HG02642 (cell line): ENCODE results near the gene GGTLC3.
"Not testable (repeated sequence)": the region's sequence is repeated elsewhere in the genome, so short reads cannot be mapped to it uniquely, and the experiment has no call there.

Source experiments
- ATAC-seq: cut with Tn5 transposase; IDR thresholded peaks from one replicate; pipeline ENCODE4 v1.9.1; 2021; ENCODE audit warnings: mild to moderate bottlenecking; ENCODE audit not compliant: unreplicated experiment, poor library complexity

The GGTLC3 gene

DNA sequence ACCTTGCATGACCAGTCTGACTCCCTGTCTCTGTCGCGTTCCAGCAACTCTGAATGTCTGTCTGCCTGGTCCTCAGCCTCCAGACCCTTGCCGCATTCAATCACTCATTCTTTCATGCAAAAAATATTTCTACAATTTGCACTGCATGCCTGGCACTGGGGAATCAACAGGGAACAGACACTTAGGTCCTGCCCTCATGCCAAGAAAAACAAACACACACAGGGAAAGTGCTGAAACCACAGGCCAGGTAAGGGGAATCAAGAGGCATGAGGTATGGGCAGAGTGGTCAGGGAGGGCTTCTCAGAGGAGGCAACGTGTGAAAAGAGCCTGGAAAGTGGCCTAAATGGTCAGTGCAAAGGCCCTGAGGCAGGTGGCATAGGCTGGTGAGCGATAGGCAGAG lies at the start of gene GGTLC3:
TSS of gene GGTLC3 (minus strand) at position 101 of the 400 bp plus-strand sequence. CDS start 264 bp downstream, outside the sequence.
- not testable (repeated sequence) for ATAC-seq

DNA sequence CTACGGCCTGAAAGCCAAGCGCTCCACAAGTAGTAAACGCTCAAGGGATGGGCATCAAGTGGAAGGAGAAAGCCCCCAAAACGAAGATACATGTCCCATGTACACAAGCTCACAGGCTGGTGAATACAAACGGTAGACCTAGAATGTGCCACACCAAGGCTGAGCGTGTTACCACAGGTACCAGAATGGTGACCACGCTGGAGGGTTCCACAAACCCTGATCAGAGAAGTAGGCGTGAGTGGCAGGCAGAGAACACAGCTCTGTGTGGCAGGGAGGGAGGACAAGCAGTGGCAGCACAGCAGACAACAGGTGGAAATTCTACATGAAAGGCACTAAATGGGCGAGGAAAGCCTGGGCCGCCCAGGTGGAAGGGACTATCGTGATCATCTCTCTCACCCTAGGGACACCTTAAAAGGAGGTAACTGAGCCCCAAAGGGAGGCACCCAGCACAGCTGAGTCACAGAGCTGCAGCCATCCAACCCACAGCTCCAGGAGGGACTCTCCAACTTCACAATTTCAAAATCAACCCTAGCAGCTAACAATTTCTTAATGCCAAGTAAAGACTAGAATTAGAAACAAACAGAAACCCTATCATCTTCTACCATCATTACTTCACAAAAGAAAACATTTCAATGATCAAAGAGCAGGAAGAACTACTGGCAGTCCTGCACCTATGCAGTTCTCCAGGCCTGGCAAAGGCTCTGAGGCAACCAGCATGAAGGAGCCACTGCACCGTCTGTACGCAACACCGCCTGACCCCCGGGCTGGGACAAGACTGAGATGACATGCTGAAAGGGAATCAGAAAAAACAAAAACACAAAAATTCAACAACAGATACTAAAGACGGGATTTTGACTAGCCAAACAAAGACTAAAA lies 42.4 kb upstream of the GGTLC3 start:
- not testable (repeated sequence) for ATAC-seq

DNA sequence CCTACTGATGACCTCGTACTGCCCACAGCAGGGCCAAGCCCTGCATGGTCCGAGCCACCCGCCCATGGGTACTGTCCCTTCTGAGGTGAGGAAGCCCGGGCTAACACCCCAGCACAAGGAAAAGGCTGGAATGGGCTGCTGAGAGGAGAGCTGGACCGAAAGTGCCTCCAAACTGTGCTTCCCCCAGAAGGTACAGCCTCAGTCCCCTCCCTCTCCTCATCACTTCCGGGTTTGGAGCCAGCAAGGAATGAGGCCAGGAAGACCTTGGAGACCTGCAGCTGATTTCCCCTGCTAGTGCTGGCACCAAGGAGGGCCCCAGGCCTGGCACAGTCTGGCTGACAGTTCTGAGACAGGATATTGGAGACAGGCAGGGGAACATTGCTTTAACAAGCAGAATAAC lies 41.0 kb upstream of the GGTLC3 start:
- ATAC-seq: not testable (repeated sequence)

DNA sequence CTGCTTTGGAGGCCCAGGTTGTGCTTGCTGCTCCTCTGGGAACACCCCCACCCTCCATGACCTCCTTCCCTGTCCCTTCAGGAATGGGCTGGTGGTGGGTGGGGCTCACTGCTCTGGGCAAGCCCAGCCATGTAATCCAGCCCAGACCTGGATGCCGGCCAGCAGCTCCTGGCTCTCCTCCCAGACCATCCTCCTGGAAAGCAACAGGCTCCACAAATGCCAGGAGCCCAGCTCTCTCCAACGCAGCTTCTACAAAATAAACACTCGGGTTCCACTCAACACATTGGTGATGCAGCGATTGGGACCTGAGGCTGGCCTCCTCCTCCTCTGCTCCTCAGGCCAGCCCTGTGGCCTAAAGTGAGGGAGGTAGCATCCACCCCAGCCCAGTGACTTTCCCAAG lies 40.6 kb upstream of the GGTLC3 start:
- not testable (repeated sequence) for ATAC-seq

DNA sequence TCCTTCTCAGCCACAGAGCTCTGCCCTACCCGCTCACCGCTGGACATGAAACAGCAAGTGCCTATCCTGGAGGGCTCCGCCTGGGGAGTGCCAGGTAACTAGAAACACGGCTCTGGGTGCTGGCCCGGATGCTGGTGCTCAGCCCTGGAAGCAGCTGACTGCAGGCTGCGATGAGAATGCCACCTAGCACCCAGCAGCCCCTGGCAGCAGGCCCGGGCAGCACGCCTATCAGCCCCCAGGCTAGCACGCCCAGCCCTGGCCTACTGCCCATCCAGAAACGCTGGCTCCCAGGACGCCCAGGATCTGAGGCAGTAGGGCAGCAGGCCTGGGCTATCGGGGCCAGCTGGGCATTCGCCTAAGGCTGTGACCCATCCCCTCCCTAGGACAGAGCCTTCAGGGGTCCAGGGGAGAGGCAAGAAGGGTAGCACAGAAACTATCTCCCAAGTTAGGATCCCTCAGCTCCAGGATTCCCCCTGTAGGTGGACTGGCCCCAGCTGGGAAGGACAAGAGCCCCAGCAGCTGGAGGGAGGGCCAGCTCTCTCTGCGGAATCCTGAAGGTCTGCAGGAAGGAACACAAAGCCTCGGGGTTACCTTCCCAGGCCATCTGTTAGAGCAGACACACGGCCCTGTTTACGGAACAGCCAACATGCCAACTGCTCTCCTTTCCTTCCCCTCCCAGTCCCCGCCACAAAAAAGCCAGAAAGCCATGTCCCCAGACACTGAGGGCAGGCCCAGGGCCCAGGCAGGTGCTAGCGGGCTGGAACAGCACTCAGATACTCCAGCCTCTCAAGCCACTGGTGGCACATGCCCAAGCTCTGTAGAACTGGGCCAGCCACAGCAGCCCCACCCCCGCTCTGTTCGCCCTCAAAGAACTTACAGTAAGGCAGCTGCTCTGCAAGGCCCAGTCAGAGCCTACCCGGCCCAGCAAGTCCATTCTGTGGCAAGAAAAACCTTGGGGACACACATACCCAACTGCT lies 36.6 kb upstream of the GGTLC3 start:
- ATAC-seq: not testable (repeated sequence)

DNA sequence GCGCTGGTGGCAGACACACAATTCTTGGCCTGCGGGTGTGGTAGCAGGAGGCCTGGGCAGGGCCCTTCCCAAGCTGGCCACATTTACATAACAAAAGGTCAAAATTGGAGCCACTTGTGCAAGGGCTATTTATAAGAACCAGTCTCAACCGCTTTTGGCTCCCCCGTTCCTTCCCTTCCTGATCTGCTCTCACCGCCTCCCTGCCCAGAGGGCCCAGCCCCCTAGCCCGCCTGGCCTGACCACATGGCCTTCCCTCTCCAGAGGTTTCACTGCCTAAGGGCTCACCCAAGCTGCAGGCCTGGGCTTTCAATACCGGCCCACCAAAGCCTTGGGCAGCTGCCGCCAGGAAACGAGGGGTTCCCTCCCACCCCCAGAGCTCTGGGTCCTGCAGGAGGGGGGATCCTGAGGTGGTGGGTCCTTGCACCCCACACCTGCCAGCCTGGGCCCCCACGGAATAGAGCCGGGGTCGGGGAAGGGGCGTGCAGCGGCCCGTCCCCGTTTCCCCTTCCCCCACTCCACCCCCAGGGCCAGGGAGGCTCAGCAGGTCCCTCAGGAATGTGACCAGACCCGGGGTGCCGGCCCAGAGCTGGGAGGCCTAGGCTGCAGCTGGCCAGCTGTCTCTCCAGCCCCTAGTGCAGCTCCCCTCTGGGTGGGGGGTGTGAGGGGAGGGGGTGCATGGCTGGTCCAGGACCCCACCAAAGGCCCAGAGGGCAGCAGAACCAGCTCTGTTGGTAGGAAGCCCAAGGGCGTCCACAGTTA lies 35.1 kb upstream of the GGTLC3 start:
- ATAC-seq: not testable (repeated sequence)

DNA sequence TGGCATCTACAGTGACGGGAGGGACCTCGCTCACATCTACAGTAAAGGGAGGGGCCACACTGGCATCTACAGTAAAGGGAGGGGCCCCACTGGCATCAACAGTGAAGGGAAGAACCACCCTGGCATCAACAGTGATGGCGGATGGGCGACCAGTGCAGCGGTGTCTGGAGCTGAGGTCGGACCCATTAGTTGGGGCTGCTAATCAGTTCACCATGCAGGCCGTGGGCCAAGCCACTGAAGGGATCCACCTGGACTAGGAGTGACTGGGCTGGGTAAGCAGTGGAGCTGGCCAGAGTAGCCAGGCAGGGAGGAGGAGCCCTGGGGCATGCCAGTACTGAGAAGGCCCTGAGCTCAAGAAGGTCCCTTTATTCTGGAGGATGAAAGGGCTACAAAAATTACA lies 33.1 kb upstream of the GGTLC3 start:
- ATAC-seq: not testable (repeated sequence)

DNA sequence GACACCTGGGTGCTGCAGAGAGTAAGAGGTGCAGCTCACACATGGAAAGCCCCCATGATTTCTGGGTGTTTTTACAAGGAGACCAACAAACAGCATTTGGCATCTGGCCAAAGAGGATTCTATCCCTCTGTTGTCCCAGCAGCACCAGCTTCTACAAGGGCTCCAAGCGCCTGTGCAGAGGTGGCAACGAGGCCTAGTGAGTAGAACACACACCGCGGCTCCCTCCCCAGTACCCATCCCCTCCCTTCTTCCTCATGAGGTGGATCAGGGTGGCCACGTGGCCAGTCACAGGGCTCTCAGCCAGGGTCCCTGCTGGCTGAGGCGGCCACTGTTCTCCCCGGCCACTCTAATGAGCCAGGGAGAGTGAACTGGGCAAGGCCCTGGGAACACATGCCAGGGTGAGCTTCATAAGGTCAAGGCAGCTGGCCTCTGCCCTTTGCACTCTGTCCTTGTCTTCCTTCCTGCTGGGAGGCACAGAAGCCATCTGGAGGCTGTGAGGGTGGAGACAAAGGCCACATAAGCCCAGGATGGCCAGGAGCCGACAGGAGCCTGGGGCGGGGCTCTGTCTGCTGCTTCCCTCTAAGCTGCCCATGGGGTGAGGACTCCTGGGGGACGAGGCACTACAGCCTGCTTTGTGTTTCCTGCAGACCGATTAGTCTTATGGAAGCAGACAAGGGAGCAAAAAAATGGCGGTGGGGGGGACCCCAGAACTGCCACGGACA lies 31.7 kb upstream of the GGTLC3 start:
- ATAC-seq: not testable (repeated sequence)

DNA sequence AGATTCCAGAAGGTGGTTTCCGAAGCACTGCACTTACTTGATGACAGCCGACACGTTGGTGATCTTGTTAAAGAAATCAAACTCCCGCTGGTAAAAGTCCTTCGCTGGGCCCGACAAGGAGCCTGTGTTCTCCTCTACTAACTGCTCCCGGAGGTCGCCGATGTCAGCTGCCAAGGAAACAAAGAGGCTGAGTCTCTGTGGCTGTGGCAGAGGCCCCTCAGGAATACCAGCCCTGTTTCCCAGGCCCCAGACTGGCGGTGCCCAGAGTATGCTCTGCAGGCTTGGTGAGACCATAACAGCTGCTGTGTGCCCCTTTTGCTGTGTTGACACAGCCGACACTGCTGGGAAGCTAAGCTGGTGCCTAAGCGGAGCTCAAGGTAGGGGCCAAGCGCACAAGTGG lies 26.7 kb upstream of the GGTLC3 start:
- ATAC-seq: not testable (repeated sequence)

DNA sequence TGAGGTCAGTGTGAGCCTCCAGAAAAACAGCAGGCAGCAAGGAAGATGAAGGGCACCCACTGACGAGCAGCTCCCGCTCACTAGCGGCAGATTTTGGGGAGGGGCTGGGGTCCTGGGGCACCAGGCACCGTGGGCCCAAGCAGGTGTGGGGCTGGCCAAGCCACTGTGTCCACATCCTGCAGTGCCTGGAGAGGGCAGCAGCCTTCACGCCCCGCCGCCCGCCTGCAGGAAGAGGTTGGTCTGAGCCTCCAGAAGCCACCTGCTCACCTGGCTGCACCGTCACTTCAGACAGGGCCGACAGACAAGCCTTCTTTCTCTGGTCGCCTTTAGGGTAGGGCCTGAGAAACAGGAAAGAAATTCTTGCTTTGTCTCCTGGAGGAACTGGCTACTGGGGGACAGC lies 25.4 kb upstream of the GGTLC3 start:
- ATAC-seq: not testable (repeated sequence)

DNA sequence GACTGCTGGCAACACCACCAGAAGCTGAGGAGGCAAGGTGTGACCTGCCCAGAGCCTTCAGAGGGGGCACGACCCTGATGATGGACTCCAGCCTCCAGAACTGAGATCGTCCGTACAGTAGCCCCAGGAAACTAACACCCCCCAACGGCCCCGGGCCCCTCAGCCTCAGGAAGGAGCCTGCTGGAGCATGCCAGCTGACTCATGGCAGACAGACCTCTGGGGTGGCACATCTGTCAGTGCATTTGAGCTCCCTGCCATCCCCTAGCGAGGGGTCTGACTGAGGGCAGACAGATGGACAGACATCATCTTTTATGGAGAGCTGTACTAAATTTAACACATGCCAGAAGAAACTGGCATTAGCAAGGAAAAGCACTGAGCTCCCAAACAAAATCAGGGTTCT lies 22.0 kb upstream of the GGTLC3 start:
- not testable (repeated sequence) for ATAC-seq

DNA sequence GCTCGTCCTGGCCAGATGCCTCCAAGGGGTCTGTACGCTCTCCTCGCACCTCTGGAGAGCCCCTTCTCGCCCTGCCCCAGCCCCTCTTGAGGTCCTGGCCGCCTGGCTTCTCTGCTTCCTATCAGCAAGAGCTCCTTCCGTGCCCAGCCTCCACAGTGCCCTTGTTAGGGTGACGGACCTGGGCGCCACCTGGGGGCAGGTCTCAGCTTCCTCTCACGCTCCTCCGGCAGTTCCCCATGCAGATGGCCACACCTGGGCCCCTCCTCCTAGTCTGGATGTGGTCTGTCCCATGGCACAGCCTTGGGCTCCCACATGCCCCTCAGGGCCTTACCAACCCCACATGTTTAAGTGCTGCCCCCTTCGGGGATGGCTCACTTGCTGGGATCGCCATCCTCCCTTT lies 16.4 kb upstream of the GGTLC3 start:
- ATAC-seq: not testable (repeated sequence)

DNA sequence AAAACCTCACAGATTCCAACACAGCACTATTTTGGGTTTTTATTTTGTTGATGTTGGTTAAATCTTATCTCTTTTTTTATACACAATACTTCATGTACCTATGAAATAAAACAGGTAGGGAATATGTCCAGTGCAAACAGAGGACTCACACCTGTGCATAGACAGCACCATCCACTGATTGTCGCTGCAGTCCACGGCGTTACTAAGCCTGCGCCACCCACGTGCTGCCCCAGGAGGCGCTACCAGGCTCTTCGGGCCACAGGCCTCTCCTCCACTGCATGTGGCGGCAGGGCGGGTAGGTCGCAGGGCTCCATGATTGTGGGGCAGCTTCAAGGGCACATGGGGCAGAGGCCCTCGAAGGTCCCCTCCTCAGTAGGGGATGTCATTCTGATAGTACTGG lies 15.7 kb upstream of the GGTLC3 start:
- not testable (repeated sequence) for ATAC-seq

DNA sequence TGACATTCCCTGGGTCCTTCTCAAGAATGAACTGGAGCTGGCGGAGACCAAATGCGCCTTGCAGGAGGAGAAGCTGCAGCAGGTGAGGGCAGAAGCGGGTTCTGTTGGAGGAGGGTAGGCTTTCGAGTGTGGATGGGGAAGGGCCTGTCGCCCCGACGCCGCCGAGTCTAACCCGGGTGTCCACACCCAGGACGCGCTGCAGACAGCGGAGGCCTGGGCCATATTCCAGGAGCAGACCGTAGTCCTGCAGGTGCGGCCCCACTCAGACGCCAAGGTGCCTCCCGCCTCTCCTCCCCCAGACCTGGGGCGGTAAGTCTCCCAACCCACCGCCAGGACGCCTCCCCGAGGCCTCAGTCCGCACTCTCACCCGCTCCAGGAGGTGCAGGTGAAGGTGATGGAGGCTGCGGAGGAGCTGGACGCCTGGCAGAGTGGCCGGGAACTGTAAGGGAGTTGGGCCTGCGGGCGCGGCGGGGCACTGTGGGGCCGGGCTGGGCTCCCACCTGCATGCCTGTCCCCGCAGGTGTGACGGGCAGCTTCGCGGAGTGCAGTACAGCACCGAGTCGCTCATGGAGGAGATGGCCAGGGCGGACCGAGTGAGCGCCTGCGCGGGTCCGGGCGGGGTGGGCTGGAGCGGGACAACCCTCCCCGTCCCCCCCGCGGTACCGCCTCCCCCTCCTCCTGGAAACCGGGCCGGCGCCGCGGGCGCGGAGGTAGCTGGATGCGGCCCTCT lies 11.6 kb upstream of the GGTLC3 start:
- peak; percentile 25 for ATAC-seq

DNA sequence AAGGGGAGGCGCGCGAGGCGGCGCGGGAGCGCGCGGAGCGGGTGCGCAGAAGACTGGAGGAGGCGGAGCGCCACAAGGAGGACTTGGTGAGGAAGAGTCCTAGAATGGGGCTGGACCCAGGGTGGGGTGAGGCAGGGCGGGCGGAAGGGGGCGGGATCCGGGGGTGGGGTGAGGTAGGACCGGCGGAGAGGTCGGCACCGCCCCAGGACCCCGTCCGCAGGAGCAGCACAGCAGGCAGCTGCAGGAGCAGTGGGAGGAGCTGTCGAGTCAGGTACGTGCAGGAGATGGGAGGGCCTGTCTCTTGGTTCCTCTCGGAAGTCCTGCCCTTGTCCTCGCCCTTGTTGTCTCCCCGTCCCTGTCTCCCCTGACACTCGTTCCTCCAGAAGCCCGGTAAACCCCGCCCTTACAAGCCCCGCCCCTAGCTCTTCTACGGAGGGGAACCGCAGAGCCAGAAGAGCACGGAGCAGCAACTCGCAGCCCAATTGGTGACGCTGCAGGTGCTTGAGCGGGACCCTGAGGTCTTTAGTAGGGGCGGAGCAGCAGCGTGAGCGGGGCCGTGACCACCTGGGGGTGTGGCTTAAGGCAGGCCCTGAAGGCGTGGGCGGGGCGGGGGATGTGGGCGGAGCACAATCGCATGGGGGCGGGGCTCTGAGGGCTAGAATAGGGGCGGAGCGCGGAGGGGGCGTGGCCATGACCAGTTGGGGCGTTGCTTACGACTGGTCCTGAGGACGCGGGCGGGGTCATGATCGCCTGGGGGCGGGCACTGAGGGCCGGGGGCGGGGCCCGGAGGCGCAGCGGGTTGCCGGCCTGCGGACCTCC lies 10.8 kb upstream of the GGTLC3 start:
- peak; percentile 70 for ATAC-seq

DNA sequence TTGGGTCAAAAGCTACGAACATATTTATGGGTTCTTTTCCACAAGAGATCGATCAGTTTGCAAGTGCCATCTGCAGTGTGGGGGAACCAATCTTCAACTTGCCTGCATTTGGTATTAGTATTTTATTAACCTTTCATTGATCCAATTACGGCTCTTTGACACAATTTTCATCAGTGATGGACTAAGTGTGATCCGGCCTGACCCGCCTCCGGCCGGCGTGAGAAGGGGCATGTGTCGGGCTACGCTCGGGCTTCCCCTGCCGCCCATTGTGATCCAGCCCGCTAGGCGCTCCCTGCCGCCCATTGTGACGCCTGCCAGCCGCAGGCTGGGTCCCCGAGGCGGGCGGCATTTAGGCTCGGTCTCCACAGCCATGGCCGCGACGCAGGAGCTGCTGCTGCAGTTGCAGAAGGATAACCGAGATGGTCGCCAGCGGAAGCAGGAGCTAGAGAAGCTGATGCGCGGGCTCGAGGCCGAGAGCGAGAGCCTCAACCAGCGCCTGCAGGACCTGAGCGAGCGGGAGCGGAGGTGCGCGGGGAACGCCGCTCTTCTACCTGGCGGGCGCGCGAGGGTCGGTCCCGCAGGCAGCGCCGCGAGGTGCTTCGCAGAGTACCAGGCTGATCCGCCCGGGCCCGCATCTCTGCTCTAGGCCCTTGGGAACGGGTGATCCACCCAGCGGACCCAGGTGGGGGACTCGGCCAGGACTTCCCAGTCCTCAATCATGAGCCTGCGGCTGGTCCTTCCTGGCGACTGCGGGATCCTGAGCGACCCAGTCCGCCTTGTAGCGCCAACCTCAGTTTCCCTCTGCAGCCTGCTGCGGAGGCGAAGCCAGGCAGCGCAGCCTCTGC lies 10.0 kb upstream of the GGTLC3 start, which contains the start of gene TMEM191B:
TSS of gene TMEM191B (plus strand) at position 51 of the 845 bp plus-strand sequence. CDS start at position 230, 179 bp downstream.
- ATAC-seq: peak; percentile 43

DNA sequence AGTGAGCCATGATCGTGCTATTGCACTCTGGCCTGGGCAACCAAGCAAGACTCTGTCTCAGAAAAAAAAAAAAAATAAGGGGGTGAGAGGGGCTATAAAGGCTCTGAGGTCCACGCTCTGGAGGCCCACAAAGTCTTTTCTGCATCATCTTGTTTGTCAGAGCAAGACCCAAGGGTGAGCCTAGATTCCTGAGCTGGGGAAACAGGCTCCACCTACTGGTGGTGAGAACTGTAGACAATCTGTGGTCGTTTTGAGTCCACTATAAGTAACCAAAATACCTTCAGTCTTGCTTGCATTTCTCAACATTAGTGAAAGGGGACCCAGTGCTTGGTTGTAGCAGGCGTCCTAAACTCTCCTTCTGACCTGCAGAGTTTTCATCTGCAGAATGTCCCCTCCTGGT lies 5.4 kb upstream of the GGTLC3 start:
- ATAC-seq: not testable (repeated sequence)
